CD4-positive, alpha-beta T cell (primary cell): Measurements from ENCODE around the gene FLCN. TPM values are rescaled to one million over a fixed set of nuclear protein-coding genes. Genes with fewer than 3 reads are reported as not detected.

Experiments
- ATAC-seq: fragments of 200-7000 bp; cut with Tn5 transposase; one replicate; pipeline ENCODE4 v1.10.0; 2022; ENCODE audit warnings: mild to moderate bottlenecking; ENCODE audit not compliant: poor library complexity
- CTCF ChIA-PET: fragments of 350-600 bp; sonication (Branson Sonifier 250); formaldehyde crosslinking; loops from one replicate; lab custom pipeline; 2021; ENCODE audit warnings: antibody characterized with exemption, inconsistent platforms; lab: Charles Lee
- POLR2A ChIA-PET: fragments of 350-600 bp; sonication (Branson Sonifier 250); formaldehyde crosslinking; loops from one replicate; lab custom pipeline; 2021; ENCODE audit warnings: antibody characterized with exemption, inconsistent platforms; lab: Charles Lee
- DNase-seq, 14 experiments: peaks; one replicate each; pipeline ENCODE4 v3.0.0-alpha.2; 2013 to 2020; ENCODE audit warnings: mixed read lengths in 2 of 14
- H3K27ac ChIP-seq, 2 donors: one replicate each; pipeline versions ENCODE4 v1.5.1 to v1.7.0; 2013; ENCODE audit warnings: low read length in 2 of 2, low read depth in 1 of 2, mild to moderate bottlenecking in 1 of 2
- H3K27me3 ChIP-seq, 2 experiments: 1 replicate in 1 of 2; 2 replicates in 1 of 2; pipeline versions ENCODE4 v1.6.1 to v1.7.0; 2013; ENCODE audit warnings: low read length in 2 of 2, control low read depth in 1 of 2, mild to moderate bottlenecking in 1 of 2, moderate library complexity in 1 of 2; ENCODE audit not compliant: insufficient read depth in 2 of 2, control insufficient read depth in 1 of 2
- H3K36me3 ChIP-seq: one replicate; pipeline ENCODE4 v1.6.1; 2013; ENCODE audit warnings: low read length, control low read depth; ENCODE audit not compliant: insufficient read depth
- H3K4me1 ChIP-seq: one replicate; pipeline ENCODE4 v1.6.1; 2013; ENCODE audit warnings: low read length, control low read depth; ENCODE audit not compliant: insufficient read depth
- H3K4me3 ChIP-seq: one replicate; pipeline ENCODE4 v1.5.1; 2013; ENCODE audit warnings: mild to moderate bottlenecking, low read length, moderate library complexity
- H3K9me3 ChIP-seq, 2 experiments: 1 replicate in 1 of 2; 2 replicates in 1 of 2; pipeline versions ENCODE4 v1.6.1 to v1.7.0; 2013; ENCODE audit warnings: low read length in 2 of 2, mild to moderate bottlenecking in 2 of 2, control low read depth in 1 of 2, moderate library complexity in 1 of 2; ENCODE audit not compliant: control insufficient read depth in 1 of 2, insufficient read depth in 1 of 2
- H3K27ac Mint-ChIP-seq: one replicate; pipeline ENCODE4 v1.8.0; 2020; ENCODE audit warnings: mixed read lengths
- H3K27me3 Mint-ChIP-seq: one replicate; pipeline ENCODE4 v1.8.0; 2021; ENCODE audit warnings: mixed read lengths
- H3K36me3 Mint-ChIP-seq: one replicate; pipeline ENCODE4 v1.8.0; 2021; ENCODE audit warnings: low read depth, mixed read lengths
- H3K4me1 Mint-ChIP-seq: one replicate; pipeline ENCODE4 v1.8.0; 2021; ENCODE audit warnings: low read depth, mixed read lengths
- H3K4me3 Mint-ChIP-seq: one replicate; pipeline ENCODE4 v1.8.0; 2020; ENCODE audit warnings: mild to moderate bottlenecking, mixed read lengths
- H3K9me3 Mint-ChIP-seq: one replicate; pipeline ENCODE4 v1.8.0; 2020; ENCODE audit warnings: mixed read lengths
- CTCF ChIP-seq: fragments of 200-600 bp; IDR thresholded peaks from one replicate; pipeline ENCODE4 v1.8.0; 2022; ENCODE audit warnings: antibody characterized with exemption, mild to moderate bottlenecking
- intact Hi-C, 2 experiments: fragments of 100-400 bp; cut with DNase I in 1 of 2; cut with micrococcal nuclease in 1 of 2; formaldehyde crosslinking; loops; one replicate each; pipeline versions ENCODE4 v1.15.1 to v1.9.0; 2023 to 2025; cut with DNase I, micrococcal nuclease
- total RNA-seq, 174 experiments: library from RNA in 2 of 174; stranded (reverse) in 2 of 174; gene quantifications; one replicate each; pipeline ENCODE4 v1.2.3 and lab custom pipeline; 2021 to 2026

Gene FLCN
- total RNA-seq, 2 experiments from 2014 or later, result 12.1 to 15.9 TPM

GRCh38 chr17:17246879-17247278 is 9.9 kb upstream of the FLCN start:
- intact Hi-C loops, result loop anchor here in 1 of 2 experiments (10.0 kb wide), 1 partner anchor 242 kb away; no protein-coding TSS in a partner anchor
- CTCF ChIA-PET, result no interaction called here
- Histone ChIP-seq H3K27ac (no peak overlapping the region), H3K4me1 (no peaks in the 10 kb centered on the region), H3K9me3 (no peaks in the 10 kb centered on the region), H3K27me3 (no peaks in the 10 kb centered on the region), H3K36me3 (peaks cover 51% of the 10 kb centered on the region), H3K4me3 (no peak overlapping the region)
- no peak overlapping the region for H3K4me3 Mint-ChIP-seq
- DNase-seq (no peak), ATAC-seq (no peak)
- no peak for TF ChIP-seq CTCF
- H3K27ac Mint-ChIP-seq, result no peak overlapping the region
- no peaks in the 10 kb centered on the region for H3K4me1 Mint-ChIP-seq
- no peaks in the 10 kb centered on the region for H3K27me3 Mint-ChIP-seq
- H3K36me3 Mint-ChIP-seq, result peaks cover 40% of the 10 kb centered on the region
- POLR2A ChIA-PET, result interaction anchor here (2.3 kb wide), 1 partner anchor 10 kb away, joined by 10 read pairs; the partner anchor contains the start of gene FLCN
- no peaks in the 10 kb centered on the region for H3K9me3 Mint-ChIP-seq

DNA sequence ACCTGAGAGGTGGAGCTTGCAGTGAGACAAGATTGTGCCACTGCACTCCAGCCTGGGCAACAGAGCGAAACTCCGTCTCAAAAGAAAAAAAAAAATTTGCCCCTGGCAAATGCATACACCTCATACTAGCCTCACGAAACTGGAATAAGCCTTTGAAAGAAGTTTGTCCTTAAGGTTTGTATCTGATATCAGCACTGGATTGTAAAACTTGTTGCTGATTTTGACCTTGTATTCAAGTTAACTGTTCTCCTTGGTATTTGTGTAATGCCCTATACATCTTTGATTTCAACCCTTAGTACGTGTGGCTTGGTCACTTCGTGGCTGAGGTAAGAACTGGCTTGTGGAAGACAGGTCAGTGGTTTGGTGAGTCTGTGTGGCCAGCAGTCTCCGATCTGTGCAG is 6.2 kb upstream of the FLCN start:
- Mint-ChIP-seq H3K27me3 (no peaks in the 10 kb centered on the region), H3K27ac (peak overlapping the region; percentile 35)
- intact Hi-C loops, result loop anchor here in 1 of 2 experiments (10.0 kb wide), 1 partner anchor 238 kb away; no protein-coding TSS in a partner anchor

GRCh38 chr17:17242246-17242645 is 5.3 kb upstream of the FLCN start:
- H3K27ac Mint-ChIP-seq, result no peak overlapping the region
- no peak for ATAC-seq

More for the DNA sequence above, 6.2 kb upstream of the FLCN start:
- no peak for DNase-seq
- Histone ChIP-seq H3K4me3 (no peak overlapping the region), H3K4me1 (peaks cover 3% of the 10 kb centered on the region), H3K27ac (no peak overlapping the region), H3K36me3 (peaks cover 25% of the 10 kb centered on the region), H3K27me3 (no peaks in the 10 kb centered on the region), H3K9me3 (no peaks in the 10 kb centered on the region)
- ATAC-seq, result no peak
- CTCF ChIA-PET, result no interaction called here
- Mint-ChIP-seq H3K9me3 (no peaks in the 10 kb centered on the region), H3K4me1 (peaks cover 4% of the 10 kb centered on the region), H3K36me3 (peaks cover 19% of the 10 kb centered on the region), H3K4me3 (peak overlapping the region; percentile 22)
- POLR2A ChIA-PET, result no interaction called here
- TF ChIP-seq CTCF, result no peak

More at GRCh38 chr17:17242246-17242645, 5.3 kb upstream of the FLCN start:
- H3K9me3 Mint-ChIP-seq, result no peaks in the 10 kb centered on the region
- Histone ChIP-seq H3K4me3 (no peak overlapping the region), H3K4me1 (peaks cover 9% of the 10 kb centered on the region), H3K27ac (no peak overlapping the region), H3K27me3 (no peaks in the 10 kb centered on the region), H3K9me3 (no peaks in the 10 kb centered on the region), H3K36me3 (peaks cover 15% of the 10 kb centered on the region)
- no peak for TF ChIP-seq CTCF
- intact Hi-C loops, result loop anchor here in 1 of 2 experiments (10.0 kb wide), 1 partner anchor 237 kb away; no protein-coding TSS in a partner anchor
- no peak overlapping the region for H3K4me3 Mint-ChIP-seq
- ChIA-PET POLR2A (no interaction called here), CTCF (no interaction called here)
- no peaks in the 10 kb centered on the region for H3K27me3 Mint-ChIP-seq
- peak in 1 of 14 experiments; percentile 28 for DNase-seq
- peaks cover 9% of the 10 kb centered on the region for H3K4me1 Mint-ChIP-seq
- H3K36me3 Mint-ChIP-seq, result peaks cover 15% of the 10 kb centered on the region
